NT2/D1 (cell line): Measurements from ENCODE around the gene VPS33A.

ENCODE experiments used
- SUZ12 ChIP-seq: IDR thresholded peaks from 2 replicates; pipeline ENCODE4 v1.6.1; 2011; ENCODE audit not compliant: insufficient read length, insufficient read depth; ENCODE audit errors: extremely low read depth
- YY1 ChIP-seq: IDR thresholded peaks from 2 replicates; pipeline ENCODE4 v1.6.1; 2011; ENCODE audit not compliant: insufficient read length, insufficient read depth
- ZNF274 ChIP-seq: IDR thresholded peaks from 2 replicates; pipeline ENCODE4 v1.6.1; 2011; ENCODE audit warnings: mild to moderate bottlenecking, low read depth, low read length

DNA sequence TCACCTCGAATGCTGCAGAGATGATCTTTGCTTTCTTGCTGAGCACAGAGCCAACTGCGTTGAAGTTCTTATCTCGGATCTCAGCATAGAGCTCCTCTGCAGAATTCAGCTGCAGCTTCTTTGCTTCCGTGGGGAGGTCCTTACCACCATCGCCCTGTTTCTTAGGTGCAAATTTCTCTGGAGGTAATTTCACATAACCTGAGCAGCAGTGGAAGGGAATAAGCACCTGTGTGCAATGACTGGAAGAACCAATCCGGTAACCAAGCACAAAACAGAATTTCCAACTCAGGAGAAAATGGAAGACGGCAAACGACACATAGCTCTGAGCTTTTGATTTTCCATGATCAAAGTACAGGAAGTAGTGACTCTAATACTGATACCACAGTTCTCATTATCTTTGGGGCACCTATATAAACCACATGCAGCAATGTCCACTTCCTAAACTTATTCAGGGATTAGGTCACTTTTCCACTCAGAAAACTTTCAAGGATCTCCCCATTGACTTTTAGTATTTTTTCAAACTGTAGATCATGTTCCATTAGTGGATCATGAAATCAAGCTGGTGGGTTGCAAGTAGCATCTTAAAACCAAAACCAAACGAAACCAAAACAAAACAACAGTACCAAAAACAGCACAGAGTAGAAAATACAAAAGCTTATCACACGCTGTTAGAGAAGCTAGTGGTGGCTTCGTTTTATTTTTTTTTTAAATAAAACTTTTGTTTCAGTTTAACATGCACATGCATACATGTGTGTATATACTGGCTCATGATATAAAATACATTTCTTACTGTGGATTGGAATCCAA lies 21.5 kb downstream of the VPS33A start:
- TF ChIP-seq YY1 = no peak
- no peak for TF ChIP-seq ZNF274
- TF ChIP-seq SUZ12 = no peak
